Femur (tissue), 1 donor: ENCODE data around the gene NEDD4L.
A peak's percentile ranks its signal among the peaks of the same experiment; 100 is the strongest.
"Not testable (repeated sequence)": the region's sequence is repeated elsewhere in the genome, so short reads cannot be mapped to it uniquely, and the experiment has no call there.

ENCODE experiments used
- DNase-seq: peaks from one replicate; pipeline ENCODE4 v3.0.0-alpha.2; 2017

NEDD4L gene

DNA sequence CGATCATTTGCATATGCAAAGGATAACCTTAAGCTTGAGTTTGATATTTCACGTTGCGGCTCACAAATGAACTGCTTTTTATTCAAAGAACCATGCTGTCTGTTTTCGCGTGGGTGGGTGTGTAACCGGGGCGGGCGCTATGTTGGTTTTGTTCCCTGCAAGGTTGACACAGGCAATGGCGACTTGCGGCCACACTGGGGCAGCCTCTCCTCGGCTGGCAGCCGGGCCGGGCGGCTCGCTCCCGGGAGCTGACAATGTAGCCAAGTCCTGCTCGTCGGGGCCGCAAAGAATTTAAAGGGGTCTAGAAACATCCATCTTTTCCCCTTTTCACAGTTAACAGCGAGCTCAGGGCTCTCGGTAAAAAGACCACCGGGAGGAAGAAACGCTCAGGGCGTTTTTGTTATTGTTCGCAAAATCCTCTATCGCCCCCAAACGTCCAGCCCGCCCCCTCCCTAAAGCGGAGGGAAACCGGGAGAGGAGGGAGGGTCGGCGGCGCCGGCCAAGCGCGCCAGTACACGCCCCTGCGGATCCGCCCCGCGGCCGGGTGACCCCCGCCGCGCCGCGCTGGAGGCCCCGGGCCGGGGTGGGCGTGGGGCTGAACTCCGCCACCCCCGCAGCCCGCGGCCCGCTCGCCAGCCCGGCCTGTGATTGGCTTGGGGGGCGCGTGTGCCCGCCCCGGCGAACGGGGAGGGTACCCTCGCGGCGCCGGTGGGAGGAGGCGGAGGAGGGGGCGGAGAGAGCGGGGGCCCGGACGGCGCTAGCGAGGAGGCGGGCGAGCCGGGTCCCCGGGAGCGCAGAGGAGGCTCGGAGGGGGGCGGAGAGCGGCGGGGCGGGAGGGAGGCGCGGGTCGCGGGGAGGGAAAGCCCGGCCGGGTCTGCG is at the start of gene NEDD4L:
NEDD4L (plus strand) TSS at position 736 of the 879 bp plus-strand sequence. CDS start 435 bp downstream, outside the sequence.
- DNase-seq: peak; percentile 92

DNA sequence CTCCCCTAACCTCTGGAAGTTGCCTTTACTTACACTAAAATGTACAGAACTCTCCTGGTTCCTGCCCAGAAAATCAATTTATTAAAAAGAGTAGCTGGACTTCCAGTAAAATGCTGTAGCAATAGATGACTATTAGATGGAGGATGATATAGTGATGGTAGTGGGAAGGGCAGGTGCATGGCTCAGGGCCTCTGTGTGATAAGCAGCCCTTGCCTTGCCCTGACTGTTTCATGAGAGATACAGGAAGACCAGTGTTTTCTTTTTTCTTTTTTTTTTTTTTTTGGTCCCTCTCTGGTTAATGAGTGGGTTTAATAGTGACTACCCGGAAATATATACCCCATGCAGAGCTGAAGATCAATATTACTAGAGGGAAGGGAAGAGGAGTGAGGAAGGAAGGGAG is 48.7 kb upstream of the NEDD4L start:
- no peak for DNase-seq

DNA sequence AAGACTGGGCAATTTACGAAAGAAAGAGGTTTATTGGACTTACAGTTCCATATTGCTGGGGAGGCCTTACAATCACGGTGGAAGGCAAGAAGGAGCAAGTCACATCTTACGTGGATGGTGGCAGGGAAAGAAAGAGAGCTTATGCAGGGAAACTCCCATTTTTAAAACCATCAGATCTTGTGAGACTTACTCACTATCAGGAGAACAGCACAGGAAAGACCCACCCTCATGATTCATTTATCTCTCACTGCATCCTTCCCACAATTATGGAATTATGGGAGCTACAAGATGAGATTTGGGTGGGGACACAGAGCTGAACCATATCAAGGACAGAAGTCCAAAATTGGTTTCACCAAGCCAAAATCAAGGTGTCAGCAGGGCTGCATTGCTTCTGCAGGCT is 47.1 kb upstream of the NEDD4L start:
- not testable (repeated sequence) for DNase-seq

DNA sequence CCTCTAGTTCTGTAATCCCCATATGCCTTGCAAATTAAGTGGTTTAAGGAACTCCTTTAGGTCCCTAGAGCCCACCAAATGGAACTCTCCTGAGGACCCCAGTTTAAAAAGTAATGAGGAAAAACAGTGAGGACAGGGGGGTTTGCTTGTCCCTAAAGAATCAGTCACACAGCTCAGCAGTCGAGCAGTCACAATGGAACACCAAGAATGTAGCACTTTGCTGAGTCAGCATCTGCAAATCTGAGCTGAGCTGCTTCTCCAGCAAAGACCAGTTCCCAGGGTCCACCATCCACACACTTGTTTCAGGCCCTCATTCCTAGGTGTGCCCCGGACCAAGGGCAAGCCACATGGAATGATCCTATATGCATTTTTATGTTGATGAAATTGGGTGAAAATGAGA is 46.2 kb upstream of the NEDD4L start:
- DNase-seq: no peak

DNA sequence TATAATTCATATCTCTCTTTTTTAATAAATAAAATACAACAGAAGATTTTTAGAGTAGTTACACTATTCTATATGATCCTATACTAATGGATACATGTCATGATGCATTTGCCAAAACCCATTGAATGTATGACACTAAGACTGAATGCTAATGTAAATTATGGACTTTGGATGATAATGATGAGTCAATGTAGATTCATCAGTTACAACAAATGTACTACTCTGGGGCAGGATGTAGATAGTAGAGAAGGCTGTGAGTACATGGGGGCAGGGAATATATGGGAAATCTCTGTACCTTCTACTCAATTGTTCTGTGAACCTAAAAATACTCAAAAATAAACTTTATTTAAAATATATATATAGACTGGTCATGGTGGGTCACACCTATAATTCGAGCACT is 45.6 kb upstream of the NEDD4L start:
- DNase-seq: no peak

DNA sequence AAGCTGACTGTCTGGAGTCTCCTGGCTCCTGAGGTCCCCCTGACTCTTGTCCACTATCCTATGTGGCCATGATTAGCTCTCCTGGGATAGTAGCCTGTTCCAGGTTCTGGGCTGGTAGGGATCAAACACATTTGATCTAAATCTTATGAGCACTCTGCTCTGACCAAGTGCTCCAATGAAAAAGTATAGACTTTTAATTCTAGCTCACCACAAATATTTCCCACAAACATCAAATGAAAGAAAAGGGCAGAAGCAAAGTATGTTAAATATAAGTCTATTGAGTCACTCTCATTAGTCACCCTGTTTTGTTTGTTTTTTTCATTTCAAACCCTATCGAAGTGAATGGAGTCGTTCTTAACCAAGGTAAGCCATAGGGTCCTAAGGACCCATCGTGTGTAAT is 39.7 kb upstream of the NEDD4L start:
- DNase-seq: no peak

DNA sequence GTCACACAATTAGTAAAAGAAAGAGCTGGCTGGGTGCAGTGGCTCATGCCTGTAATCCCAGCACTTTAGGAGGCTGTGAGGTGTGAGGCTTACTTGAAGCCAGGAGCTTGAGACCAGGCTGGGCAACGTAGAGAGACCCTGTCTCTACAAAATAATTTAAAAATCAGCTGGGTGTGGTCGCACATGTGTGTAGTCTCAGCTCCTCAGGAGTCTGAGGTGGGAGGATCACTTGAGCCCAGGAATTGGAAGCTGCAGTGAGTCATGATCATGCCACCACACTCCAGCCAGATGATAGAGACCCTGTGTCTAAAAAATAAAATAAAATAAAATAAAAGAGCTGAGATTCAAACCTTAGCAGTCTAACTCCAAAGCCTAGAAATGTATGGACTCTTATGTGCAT is 39.0 kb upstream of the NEDD4L start:
- no peak for DNase-seq

DNA sequence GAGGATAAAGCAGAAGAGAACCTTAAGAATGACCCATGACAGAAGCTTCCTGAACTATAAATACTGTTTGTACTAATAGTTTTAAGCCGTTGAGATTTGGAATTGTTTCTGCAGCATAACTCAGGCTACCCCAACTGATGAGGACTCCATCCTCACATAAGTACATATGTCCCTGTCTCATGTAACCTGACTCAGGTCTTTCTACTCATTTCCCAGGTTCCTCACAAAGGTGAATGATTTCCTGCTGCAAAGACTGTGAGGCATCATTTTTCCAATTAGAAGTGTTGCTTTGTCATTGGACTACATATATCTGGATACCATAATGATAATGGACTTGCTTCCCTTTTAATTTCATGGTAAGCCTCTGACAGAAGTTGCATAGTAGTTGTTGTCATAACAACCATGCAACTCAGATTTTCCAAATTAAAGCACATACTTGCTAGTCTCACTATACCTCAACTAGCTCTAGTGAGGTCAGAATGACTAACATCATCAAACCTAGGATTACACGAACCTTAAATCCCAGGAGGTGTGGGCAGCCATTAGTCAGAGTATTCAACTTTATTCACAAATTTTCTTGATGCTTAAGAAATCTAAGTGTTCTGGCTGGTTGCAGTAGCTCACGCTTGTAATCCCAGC is 38.0 kb upstream of the NEDD4L start:
- DNase-seq: no peak

DNA sequence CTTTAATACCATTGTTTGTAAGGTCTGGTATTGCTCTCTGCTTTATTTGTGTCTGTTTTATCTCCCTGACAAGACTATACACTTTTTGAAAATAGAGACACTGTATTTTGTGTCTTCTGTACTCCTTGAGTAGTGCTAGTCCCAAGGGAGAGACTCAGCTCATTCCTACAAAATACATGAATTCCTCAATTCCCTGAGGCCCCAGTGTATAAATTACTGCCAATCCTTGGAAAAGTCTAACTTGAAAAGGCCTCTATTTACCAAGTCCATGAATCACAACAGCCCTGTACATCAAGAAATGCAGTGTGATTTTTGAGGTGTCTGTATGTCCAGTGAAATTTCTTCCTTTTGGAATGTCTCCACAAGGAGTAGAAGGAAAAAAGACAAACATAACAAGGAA is 34.9 kb upstream of the NEDD4L start:
- no peak for DNase-seq

DNA sequence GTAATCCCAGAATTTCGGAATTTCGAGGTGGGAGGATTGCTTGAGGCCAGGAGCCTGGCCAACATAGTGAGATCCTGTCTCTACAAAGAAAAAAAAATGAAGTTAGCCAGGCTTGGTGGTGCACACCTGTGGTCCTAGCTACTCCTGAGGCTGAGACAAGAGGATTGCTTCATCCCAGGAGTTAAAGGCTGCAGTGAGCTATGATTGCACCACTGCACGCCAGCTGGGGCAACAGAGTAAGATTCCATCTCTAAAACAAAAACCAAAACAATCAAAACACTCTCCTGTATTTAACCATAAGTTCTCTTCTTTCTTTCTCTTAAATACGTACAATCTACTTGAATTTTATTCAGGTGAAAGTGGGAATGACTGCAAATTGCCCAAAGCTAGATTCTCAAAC is 33.8 kb upstream of the NEDD4L start:
- no peak for DNase-seq

DNA sequence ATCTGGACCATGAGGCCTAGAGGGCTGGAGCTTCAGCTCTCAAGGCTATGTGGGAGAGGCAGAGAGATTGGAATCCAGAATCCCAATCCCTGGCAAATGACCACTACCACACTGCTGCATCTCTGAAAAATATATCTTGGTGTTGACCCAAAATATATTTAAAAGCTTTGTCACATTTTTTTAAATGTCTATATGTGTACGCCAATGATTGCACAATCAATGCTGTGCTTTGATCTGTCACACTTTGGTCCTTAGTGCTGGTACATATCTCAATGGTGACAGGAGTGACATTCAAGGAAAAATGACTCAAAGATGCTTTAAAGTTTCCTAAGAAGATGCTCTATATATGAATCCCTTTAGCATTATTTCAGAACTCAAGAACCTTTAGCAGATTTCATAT is 31.7 kb upstream of the NEDD4L start:
- no peak for DNase-seq

DNA sequence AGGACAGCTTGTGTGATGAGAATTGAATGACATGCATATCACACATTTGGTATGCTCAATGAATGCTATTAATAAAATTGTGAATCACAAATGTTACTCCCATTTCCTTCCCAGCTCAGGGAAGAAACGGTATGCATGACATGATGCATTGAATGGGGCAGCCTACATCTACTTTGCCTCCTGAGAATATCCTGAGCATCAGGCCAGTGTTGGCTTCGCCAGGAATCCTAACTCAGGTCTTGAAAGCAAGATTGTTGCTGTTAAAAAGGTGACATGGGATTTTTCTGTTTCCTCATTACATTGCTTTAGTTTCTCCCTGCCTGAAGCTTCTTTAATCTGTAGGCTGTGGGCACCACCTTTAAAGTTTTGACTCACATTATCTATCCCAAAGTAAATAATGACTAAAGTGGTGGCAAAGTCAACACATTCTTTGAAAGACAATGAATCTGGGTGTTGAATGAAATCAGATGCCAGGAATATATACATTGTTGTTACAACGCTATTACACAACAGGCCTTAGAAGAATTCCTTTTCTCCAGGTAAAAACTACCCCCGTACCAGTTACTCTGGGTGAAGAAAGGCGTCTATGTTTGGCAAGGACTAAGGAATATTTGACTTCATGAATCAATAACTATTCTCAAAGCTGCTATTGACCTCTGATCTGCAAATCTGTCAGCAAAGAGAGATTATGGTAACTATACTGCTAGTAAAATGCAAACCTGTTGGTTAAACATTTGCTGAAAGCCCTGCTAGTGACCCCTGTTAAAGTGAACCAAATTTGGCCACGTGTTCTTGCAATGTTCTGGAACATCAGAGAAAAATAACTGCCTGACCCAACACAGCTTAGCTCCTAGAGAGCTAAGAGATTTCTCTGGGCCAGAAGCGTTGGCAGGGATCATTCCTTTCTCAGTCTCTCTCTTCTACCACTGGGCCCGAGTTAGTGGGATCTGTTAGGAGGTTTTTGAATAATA is 30.5 kb upstream of the NEDD4L start:
- no peak for DNase-seq

DNA sequence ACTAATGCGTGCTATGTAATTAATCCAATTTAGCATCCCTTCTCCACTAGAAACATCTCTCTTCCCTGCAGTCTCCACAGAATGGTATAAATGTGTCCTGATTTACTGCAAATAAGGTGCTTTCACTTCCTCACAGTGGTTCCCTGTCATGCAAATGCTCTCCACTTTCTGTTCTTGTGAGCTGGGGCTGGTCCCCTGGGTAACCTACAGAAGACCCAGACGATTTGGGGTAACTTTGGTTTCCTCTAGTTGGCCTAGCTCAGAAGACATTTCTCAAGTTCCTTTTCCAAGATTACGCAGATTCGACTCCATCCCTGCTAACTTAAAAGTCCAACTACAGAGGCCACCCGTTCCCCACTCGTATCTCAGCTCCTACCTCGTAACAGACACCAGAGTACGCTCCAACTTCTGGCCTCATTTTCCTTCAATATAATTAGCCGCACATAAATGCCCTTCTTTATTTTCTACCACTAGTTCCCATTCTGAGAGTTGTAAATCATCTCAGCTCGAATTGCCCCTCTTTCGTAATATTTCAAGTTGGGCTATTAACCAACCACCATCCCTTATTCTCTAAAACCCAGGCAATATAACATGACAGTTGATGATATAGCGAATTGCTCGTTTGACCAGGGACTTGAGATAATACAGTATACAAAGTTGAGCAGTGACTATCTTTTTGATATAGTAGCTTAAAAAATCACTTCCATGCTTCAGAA is 28.8 kb upstream of the NEDD4L start:
- DNase-seq: no peak

DNA sequence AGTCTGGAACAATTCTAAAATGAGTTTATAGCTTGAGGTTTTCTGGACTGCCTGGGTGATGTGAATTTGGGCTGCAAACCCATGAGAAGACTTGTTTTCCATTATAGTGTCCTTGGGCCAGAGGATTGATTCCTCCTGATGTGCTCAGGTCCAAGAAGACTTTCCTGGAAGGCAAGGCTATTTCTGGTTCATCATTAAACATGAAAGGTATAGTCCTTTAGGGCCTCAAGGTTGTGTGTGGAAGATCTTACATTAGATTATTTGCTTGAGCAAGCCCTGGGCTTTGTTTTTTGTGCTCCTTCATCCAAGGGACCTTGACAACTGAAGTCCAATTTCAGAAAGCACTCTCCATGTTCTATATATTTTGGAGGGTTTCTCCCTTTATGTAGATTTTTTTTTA is 26.8 kb upstream of the NEDD4L start:
- DNase-seq: no peak

DNA sequence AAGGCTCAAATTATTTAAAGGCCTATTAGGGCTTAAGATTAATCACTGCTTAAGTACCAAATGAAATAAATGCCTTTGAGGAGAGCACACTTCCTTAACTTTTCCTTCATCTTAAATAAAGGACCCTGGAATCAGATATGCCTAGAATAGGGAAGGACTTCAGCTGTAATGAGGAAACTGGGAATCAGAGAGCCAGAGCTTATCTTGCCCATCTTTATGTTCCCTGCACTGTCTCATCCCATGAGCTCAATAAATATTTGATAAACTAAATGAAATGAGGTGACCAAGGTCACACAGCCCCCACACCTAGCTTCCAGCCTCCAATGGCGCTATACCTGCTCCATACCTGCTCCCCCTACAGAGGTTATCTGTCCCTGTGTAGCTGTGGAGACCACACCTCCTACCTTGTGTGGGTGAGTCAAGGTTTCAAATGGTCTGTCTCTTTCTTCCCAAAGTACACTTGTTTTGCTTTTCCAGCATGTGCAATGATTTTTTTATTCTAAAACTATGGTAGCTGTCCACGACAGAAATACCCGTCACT is 23.4 kb upstream of the NEDD4L start:
- DNase-seq: no peak

DNA sequence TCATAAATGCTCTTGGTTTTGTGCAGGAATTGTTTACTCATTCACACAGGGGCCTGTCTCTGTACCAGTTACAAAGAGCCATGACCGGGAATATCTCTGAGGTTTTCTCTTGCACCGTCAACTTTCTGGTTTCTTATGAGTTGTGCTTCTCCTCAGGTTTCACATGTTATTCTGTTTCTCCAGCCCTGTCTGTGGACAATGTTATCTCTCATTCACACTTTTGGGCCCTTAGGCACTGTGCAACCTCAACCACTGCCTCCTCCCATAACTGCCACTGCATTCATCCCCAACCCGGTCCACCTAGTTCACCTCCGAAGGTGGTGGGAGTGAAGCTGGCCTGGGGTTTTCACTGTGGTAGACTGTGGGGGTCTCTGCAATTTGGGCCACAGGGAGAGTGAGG is 22.5 kb upstream of the NEDD4L start:
- no peak for DNase-seq

DNA sequence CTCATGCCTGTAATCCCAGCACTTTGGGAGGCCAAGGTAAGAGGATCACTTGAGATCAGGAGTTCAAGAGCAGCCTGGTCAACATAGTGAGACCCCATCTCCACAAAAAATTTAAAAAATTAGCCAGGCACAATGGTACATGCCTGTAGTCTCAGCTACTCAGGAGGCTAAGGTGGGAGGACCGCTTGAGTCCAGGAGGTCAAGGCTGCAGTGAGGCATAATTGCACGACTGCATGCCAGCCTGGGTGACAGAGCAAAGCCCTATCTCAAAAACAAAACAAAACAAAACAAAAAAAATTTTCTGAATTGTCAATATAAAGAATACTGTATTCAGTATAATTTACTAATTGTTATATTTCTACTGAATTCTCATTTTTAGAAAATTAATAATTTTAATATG is 20.9 kb upstream of the NEDD4L start:
- no peak for DNase-seq

DNA sequence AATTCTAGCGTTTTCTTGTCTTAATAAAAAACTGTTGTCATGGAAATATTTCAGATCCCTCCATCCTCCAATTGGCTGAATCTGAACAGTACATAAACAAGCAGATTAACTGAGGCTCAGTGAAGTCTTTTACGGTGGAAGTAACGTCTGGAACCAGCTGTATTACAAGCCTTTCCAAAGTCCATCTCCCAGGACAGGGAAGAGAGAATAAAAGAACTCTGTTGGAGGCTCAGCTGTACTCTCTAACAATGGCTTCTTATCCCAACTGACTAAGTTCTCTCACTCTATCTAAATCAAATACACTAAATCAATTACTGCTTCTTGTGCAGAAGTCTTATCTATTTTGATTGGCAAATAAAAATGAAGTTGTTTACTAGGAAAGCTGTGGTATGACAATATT is 19.9 kb upstream of the NEDD4L start:
- DNase-seq: no peak

DNA sequence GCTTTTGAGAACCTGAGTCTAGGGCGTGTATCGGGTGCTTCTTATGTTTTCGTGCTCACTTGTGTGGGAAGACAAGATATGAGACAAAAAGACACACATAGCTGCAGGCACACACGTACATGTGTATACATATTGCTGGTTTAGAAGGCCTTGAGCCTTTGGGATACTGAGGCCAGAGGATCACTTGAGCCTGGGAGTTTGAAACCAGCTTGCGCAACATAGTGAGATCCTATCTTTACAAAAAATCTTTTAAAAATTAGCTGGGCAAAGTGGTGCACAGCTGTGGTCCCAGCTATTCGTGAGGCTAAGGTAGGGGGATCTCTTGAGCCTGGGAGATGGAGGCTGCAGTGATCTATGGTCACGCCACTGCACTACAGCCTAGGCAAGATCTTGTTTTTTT is 18.8 kb upstream of the NEDD4L start:
- DNase-seq: no peak

DNA sequence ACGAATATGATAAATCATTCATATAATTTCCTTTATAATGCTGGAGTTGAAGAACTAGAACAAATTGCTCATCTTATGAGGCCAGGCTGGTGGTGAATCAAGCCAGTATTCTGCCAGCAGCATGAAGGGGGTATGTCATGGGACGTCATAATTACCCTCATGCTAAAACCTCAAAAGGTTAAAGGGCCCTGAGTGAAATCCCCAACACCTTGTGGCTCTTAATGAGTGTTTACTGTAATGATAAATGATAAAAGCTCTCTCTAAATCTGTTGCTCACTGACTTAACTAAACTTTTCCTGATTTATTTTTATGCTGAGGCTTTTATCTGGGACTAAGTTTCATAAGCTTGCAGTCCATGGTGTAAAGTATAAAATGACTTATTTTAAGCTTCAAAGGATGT is 18.3 kb upstream of the NEDD4L start:
- DNase-seq: no peak

DNA sequence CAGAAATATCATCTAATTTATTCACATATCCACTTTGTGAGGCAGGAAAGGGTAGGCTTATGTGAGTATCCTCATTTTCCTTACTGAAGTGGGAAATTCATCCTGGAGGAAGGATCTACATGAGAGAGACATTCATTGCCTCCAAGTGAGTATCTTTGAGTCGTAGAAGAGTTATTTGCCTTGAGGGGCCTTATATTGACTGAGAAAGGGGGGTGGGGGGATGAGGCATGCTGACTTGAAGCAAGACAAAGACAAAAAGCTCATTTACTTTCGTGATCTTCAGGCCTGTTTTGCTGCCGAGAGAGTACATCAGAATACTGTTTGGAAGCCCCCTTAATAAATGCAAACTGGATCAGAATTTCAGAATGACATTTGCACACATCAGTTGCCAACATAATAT is 17.6 kb upstream of the NEDD4L start:
- DNase-seq: no peak

DNA sequence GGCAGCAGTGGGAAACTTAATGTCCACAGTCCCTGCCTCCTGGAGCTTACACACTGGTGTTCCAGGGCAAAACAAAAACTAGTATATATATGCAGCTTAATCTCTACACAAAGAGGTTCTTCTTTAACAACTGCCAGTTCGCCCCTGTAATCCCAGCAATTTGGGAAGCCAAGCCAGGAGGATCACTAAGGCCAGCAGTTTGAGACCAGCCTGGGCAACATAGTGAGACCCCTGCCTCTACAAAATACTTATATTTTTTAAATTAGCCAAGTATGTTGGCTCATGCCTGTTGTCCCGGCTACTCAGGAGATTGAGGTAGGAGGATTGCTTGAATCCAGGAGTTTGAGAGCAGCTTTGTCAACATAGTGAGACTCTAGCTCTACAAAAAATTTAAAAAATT is 17.2 kb upstream of the NEDD4L start:
- no peak for DNase-seq
